Neural crest cell (in vitro differentiated cells): ENCODE results near the gene PHOX2B. TPM values are rescaled to one million over a fixed set of nuclear protein-coding genes. Genes with fewer than 3 reads are reported as not detected.

Experiments used
- DNase-seq: peaks from one replicate; pipeline ENCODE4 v3.0.0; 2021; ENCODE audit warnings: low read depth, mixed read lengths, low spot score
- H3K27ac Mint-ChIP-seq: one replicate; pipeline ENCODE4 v1.8.0; 2021; ENCODE audit warnings: mild to moderate bottlenecking, mixed read lengths; ENCODE audit not compliant: unreplicated experiment
- H3K27me3 Mint-ChIP-seq: 2 replicates; pipeline ENCODE4 v1.8.0; 2021; ENCODE audit warnings: low read depth, mild to moderate bottlenecking, mixed read lengths
- H3K36me3 Mint-ChIP-seq: 2 replicates; pipeline ENCODE4 v1.8.0; 2021; ENCODE audit warnings: low read depth, mild to moderate bottlenecking, mixed read lengths
- H3K4me1 Mint-ChIP-seq: 2 replicates; pipeline ENCODE4 v1.8.0; 2021; ENCODE audit warnings: mixed read lengths
- H3K4me3 Mint-ChIP-seq: one replicate; pipeline ENCODE4 v1.8.0; 2021; ENCODE audit warnings: mild to moderate bottlenecking, mixed read lengths
- H3K9me3 Mint-ChIP-seq: 2 replicates; pipeline ENCODE4 v1.8.0; 2021; ENCODE audit warnings: mixed read lengths
- total RNA-seq: library from RNA; stranded (reverse); gene quantifications from 2 replicates; pipeline ENCODE4 v1.2.1, GENCODE V29; 2021
- TF ChIP-seq, protein P1 (sequence below): fragments of 200-600 bp; sonication (generic); conservative IDR thresholded peaks from 2 replicates; pipeline ENCODE4 v1.5.0; 2021; ENCODE audit warnings: antibody characterized with exemption, mild to moderate bottlenecking

Gene PHOX2B
- total RNA-seq, 1 donor from 2014 or later = 28.4 TPM

DNA sequence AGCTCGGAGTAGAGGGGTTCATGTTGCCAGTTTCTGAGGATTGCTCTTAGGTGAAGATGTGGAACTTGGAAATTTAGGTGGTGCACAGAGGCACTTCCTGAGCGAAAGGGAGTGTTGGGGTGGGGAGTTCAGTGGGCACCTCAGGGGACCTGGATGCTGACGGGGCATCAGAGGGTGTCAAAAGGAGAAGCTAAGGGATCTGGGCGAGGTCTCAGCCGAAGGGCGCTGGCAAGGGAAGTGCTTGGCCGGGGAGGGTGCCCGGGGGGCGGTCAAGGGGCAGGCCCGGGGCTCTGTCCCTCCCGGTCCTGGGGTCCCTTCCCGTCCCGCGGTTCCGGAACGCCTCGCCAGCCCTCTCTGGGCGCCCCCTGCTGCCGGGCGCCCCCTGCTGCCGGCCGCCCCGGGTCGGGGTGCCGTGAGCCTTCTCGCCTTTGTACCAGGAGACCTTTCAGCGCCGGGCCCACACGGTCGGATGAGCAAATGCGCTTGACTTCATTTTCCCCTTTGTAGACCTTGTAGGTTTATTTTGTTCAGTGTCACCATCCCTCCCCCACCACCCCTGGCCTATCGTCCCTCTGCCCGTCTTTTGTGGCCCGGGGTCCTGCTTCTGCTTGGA lies 3.0 kb upstream of the PHOX2B start:
- Mint-ChIP-seq H3K27me3 (peaks cover 98% of the 10 kb centered on the region), H3K36me3 (peaks cover 4% of the 10 kb centered on the region)

DNA sequence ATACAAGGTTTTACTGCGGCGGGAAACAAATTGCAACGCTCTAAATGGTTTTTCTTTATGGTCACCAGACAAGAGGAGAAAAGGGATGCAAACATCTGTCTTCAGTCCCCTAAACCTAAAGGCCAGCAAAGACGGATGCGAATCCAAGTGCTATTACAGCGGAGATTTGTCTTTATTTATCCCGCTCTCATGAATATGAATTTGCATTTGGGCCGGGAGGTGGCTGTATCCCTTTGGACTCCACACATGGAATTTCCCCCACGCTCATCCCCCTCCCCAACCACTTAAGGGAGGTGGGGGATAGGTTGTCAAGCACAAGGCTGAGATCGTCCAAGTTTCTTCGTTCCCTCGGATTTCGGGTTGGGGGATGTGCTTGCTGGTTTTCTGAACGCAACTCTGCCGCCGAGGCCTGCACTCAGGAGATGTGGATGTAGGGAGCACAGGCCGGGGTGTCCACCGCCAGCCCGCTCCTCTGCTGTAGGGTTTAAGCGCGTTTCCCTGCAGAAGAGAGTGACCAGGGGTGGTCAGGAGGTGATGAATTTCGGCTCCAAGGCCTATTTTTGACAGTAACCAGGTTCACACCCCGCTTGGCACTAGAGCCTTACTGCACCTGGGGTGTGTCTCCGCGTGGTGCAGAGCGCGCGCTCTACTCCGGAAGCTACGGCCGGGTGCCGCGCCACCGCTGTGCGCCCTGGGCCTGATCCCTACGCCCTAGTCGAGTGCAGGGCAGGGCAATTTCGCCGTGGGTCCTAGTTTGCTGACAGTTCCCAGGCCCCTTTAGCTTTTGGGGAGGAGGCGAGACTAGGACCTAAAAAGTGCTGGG lies 2.3 kb upstream of the PHOX2B start:
- peak overlapping the region; percentile 7 for H3K27ac Mint-ChIP-seq
- H3K4me1 Mint-ChIP-seq = peaks cover 58% of the 10 kb centered on the region
- H3K27me3 Mint-ChIP-seq = peaks cover 98% of the 10 kb centered on the region
- no peaks in the 10 kb centered on the region for H3K9me3 Mint-ChIP-seq
- peaks cover 6% of the 10 kb centered on the region for H3K36me3 Mint-ChIP-seq
- peak overlapping the region; percentile 64 for H3K4me3 Mint-ChIP-seq
- TF ChIP-seq, protein P1, sequence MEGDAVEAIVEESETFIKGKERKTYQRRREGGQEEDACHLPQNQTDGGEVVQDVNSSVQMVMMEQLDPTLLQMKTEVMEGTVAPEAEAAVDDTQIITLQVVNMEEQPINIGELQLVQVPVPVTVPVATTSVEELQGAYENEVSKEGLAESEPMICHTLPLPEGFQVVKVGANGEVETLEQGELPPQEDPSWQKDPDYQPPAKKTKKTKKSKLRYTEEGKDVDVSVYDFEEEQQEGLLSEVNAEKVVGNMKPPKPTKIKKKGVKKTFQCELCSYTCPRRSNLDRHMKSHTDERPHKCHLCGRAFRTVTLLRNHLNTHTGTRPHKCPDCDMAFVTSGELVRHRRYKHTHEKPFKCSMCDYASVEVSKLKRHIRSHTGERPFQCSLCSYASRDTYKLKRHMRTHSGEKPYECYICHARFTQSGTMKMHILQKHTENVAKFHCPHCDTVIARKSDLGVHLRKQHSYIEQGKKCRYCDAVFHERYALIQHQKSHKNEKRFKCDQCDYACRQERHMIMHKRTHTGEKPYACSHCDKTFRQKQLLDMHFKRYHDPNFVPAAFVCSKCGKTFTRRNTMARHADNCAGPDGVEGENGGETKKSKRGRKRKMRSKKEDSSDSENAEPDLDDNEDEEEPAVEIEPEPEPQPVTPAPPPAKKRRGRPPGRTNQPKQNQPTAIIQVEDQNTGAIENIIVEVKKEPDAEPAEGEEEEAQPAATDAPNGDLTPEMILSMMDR = no peak
- DNase-seq = peak; percentile 14

More for the DNA sequence above, 3.0 kb upstream of the PHOX2B start:
- DNase-seq = peak; percentile 42
- Mint-ChIP-seq H3K4me3 (peak overlapping the region; percentile 82), H3K27ac (no peak overlapping the region), H3K4me1 (peaks cover 55% of the 10 kb centered on the region), H3K9me3 (no peaks in the 10 kb centered on the region)
- TF ChIP-seq, protein P1 = peak; percentile 44

DNA sequence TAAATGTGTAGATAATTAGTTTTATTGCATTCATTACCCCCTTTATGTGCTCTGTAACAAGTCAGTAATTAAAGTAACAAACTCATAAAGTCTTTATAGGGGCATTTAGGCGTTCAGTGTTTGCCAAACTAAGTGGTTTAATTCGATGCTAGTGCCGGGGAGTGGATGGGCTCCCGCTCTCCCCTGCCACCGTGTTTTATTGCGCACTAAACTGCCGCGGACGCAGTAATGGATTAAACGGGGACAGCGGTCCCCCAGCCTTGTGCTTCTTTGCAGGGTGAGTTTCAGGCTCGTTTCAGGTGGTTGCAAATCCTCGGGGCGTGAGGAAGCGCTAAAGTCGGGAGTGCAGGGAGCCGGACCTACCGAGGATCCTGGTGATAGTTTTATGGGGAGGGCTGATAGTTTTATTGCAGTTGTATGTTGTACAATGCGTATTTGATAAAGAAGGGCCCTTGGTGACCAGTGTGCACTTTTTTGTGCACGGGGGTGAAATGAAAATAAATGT lies 1.6 kb upstream of the PHOX2B start:
- no peak for DNase-seq
- peaks cover 96% of the 10 kb centered on the region for H3K27me3 Mint-ChIP-seq
- H3K27ac Mint-ChIP-seq = peak overlapping the region; percentile 7
- peaks cover 58% of the 10 kb centered on the region for H3K4me1 Mint-ChIP-seq
- H3K9me3 Mint-ChIP-seq = no peaks in the 10 kb centered on the region
- peak overlapping the region; percentile 64 for H3K4me3 Mint-ChIP-seq
- TF ChIP-seq, protein P1 = no peak
- H3K36me3 Mint-ChIP-seq = peaks cover 6% of the 10 kb centered on the region

DNA sequence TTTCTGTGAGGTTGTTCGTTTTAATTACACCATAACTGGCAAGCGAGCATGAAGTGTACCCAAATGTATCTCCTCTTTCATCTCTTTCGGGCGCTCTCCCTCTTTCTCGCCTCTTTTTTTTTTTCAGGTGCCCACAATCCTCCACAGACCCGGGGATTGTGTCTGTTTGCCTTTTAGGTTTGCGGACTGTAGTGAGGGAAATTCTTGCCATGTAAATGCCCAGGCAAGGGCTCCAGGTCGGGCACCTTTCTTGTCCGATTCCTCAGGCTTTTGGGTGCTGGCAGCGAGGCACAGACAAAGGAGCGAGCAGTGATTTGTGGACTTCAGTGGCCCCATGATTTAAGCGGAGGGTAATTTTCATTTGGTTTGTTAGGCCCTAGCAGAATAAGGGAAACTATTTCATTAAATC lies 1.1 kb upstream of the PHOX2B start:
- Mint-ChIP-seq H3K9me3 (no peaks in the 10 kb centered on the region), H3K27me3 (peaks cover 96% of the 10 kb centered on the region), H3K36me3 (peaks cover 8% of the 10 kb centered on the region), H3K4me3 (peak overlapping the region; percentile 60), H3K27ac (no peak overlapping the region), H3K4me1 (peaks cover 55% of the 10 kb centered on the region)
- no peak for DNase-seq
- TF ChIP-seq, protein P1 = no peak

DNA sequence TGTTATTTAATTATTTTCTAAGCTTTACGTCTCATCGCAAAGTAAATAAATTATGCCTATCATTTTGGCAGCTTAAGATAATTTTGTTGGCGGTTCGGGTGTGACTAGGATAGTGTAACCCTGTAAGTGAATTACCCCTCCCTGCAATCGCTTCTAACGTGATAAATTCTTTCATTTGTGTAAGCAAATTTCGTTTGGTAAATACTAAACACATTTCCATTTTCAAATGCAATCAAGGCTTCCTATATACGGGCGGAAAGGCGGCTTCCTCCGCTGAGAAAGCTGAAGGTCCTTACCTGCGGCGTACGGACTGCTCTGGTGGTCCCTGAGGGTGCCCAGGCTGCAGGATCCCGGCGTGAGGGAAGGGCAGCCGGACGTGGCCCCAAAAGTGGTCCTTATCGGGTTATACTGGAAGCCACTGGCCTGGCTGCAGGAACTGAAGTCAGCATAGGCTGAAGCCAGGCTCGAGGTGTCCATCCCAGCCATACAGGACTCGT lies 403 bp downstream of the PHOX2B start:
- no peaks in the 10 kb centered on the region for H3K9me3 Mint-ChIP-seq
- DNase-seq = no peak
- peaks cover 14% of the 10 kb centered on the region for H3K36me3 Mint-ChIP-seq
- no peak overlapping the region for H3K27ac Mint-ChIP-seq
- H3K4me3 Mint-ChIP-seq = peak overlapping the region; percentile 68
- peaks cover 96% of the 10 kb centered on the region for H3K27me3 Mint-ChIP-seq
- TF ChIP-seq, protein P1 = no peak
- H3K4me1 Mint-ChIP-seq = peaks cover 50% of the 10 kb centered on the region
